ENCODE results near the gene GRM5.

DNA sequence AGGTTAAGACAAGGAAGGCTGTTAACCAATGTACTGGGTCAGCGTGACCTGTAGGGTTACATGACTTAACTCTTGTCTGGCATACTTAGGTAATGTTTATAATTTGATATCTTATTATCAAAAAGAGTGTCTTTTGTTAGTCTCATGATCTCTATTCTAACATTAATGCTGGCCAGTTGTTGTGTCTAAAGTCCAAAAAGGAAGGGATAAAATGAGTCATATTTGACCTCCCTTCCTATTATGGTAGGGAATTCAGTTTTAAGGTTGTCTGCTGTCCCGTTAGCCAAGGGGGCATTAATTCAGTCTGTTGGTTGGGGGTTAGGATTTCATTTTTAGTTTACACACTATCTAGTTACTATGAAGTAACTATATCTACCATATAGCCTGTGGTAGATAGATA is 364.0 kb downstream of the GRM5 start:
- TF ChIP-seq, protein P1, sequence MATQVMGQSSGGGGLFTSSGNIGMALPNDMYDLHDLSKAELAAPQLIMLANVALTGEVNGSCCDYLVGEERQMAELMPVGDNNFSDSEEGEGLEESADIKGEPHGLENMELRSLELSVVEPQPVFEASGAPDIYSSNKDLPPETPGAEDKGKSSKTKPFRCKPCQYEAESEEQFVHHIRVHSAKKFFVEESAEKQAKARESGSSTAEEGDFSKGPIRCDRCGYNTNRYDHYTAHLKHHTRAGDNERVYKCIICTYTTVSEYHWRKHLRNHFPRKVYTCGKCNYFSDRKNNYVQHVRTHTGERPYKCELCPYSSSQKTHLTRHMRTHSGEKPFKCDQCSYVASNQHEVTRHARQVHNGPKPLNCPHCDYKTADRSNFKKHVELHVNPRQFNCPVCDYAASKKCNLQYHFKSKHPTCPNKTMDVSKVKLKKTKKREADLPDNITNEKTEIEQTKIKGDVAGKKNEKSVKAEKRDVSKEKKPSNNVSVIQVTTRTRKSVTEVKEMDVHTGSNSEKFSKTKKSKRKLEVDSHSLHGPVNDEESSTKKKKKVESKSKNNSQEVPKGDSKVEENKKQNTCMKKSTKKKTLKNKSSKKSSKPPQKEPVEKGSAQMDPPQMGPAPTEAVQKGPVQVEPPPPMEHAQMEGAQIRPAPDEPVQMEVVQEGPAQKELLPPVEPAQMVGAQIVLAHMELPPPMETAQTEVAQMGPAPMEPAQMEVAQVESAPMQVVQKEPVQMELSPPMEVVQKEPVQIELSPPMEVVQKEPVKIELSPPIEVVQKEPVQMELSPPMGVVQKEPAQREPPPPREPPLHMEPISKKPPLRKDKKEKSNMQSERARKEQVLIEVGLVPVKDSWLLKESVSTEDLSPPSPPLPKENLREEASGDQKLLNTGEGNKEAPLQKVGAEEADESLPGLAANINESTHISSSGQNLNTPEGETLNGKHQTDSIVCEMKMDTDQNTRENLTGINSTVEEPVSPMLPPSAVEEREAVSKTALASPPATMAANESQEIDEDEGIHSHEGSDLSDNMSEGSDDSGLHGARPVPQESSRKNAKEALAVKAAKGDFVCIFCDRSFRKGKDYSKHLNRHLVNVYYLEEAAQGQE (IDR thresholded peaks at IDR 0.05; ENCODE audit: insufficient read depth in 1 of 2, low read depth in 2 of 2, low read length in 2 of 2) = no peak
- TF ChIP-seq TAF1 (IDR thresholded peaks at IDR 0.05; ENCODE audit: borderline replicate concordance, insufficient read depth, low read length) (no peak), POLR2AphosphoS5 (IDR thresholded peaks at IDR 0.05; ENCODE audit: low read depth, low read length) (no peak)
